Amniotic stem cell (primary cell): ENCODE data around the gene FMO5.
"Not testable (repeated sequence)": the region's sequence is repeated elsewhere in the genome, so short reads cannot be mapped to it uniquely, and the experiment has no call there.

ENCODE experiments used
- DNase-seq: peaks from one replicate; lab custom pipeline; 2025; lab: John Stamatoyannopoulos, UW

The FMO5 gene

DNA sequence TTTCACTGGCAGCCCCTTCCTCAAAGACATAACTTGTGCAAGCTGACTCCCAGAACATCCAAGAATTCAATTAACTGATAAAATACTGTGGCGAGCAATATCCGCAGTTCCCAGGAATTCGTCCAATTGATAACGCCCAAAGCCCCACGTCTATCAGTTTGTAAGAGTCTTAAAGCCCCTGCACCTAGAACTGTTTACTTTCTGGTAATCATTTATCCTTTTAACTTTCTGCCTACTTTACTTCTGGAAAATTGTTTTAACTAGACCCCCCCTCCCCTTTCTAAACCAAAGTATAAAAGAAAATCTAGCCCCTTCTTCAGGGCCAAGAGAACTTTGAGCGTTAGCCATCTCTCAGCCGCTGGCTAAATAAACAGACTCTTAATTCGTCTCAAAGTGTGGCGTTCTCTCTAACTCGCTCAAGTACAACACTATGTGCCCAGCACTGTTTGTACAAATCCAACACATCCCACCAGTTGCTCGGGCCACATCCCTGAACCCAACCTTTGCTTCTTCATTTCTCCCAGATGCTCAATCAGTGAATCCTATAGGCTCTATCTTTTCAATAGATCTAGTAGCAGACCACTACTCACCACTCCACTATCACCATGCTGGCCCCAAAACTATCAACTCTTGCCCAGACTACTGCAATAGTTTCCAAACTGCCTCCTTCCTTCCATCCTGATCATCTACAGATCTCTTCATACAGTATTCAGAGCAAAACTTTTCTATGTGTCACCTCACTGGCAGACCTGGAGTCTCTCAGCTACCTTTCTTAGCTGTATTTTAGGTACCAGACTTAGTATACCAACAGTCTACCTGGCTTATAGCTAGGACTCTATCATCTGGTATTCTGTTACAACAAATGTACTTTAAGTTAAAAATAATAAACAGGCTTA is 14.0 kb upstream of the FMO5 start:
- DNase-seq: no peak

DNA sequence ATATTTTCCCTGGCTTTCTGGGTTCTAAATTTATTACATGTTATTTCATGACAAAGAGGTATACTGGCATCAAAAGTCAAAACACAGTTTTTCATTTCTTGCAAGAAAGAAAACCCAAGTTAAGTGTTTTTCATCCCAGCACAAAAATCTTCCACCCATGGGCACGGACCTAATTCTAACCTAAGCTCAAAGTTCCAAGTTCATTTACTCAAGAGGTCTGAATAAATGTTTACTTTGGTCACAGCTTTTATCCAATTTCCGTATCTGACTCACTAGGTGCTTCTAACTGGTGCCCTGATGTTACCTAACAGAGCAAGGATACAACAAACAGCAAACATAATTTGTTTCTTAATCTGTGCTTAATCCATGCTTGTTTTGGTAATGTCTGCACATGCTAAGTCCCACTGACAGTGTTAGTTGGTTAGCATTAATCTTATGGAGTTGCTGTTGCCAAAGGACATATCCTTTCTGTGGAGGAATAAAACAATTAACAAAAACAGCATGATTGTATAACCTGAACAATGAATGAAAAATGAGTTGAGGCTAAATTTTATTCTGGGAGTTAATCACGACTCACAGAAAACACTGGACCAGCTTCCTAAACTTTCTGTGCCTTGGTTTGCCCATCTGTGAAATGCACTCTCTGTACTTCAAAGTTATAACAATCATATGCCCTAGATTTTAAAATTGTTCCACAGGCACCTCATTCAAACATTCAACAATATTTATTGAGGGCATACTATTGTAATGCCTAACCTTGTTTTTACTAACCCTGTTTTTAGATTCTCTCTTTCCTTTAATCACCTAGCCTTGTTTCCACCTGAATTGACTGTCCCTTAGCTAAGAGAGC is 13.1 kb upstream of the FMO5 start:
- no peak for DNase-seq

DNA sequence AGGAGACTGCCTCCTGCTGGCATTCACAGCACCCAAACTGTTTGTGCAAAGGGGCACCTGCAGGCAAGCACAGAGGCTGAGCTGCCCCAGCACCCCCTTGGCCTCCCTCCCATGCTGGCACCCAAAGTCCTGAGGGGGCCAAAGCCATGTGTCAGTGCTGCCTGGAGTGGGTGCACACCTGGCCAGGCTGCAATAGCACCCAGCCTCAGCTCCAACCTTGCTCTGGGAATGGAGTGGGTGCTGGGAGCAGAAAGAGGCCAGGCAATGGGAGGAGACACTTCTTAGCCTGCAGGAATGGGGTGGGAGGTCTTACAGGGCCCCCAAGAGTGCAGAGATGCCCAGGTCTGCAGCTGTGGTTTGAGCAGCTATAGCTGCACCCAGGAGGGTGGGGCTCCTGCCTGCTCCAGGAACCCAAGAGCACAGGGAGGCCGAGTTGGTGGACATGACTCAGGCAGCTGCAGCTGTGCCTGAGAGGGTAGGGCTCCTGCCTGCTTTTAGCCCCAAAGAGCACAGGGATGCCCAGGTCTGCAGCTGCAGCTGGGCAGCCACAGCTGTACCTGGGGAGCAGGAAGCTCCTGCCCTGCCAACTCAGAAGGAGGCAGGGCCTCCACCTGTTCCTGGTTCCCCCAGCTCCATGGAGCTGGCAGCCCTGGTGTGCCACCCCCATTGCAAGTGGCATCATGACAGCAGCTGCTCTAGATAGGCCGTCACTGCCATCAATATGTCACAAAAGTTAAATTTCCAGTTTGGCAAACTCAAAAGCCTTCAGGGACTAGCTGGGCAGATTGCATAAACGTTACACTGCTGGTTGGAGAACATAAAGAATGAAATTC is 12.0 kb upstream of the FMO5 start:
- DNase-seq: no peak

DNA sequence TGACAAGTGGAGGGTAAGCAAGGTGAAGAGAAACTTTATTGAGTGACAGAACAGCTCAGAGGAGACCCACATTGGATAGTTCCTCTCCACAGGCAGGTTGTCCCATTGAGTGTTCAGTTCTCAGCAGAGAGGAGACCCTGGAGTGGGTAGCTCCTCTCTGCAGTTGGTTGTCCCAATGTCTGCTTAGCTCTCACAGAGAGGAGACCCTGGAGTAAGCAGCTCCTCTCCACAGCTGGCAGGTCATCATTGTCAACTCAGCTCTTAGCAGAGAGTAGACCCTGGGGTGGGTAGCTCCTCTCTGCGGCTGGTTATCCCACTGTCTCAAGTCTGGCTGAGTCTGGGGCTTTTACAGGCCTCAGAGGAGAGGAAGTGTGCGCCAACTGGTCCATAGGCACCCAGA is 11.3 kb upstream of the FMO5 start:
- DNase-seq: no peak

DNA sequence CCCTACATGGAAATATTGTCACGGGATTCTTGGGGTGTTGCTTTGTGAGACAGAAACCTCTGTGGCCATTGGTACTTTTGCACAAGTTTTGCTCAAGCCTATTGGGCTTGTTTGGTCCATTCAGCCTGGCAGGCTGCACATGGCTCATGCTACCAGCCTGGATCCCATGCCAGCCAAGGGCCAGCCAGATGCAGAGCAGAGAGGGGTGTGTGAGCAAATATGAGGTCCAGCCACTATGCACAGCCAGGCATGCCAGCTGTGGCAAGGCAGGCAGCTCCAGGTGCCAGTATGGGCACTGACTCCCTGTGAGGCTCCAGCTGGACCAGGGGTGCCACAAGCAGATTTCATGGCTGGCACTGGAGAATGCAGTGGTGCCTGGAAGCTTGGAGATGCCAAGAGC is 10.7 kb upstream of the FMO5 start:
- no peak for DNase-seq

DNA sequence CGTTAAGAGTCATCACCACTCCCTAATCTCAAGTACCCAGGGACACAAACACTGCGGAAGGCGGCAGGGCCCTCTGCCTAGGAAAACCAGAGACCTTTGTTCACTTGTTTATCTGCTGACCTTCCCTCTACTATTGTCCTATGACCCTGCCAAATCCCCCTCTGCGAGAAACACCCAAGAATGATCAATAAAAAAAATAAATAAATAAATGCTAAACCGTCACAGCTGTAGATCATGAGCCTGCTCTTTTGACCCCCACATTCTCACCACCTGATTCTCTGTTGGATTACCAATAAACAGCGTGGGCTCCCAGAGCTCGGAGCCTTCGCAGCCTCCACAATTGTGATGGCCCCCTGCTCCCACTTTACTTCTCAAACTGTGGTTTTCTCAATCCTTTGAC is 8.8 kb upstream of the FMO5 start:
- DNase-seq: not testable (repeated sequence)

DNA sequence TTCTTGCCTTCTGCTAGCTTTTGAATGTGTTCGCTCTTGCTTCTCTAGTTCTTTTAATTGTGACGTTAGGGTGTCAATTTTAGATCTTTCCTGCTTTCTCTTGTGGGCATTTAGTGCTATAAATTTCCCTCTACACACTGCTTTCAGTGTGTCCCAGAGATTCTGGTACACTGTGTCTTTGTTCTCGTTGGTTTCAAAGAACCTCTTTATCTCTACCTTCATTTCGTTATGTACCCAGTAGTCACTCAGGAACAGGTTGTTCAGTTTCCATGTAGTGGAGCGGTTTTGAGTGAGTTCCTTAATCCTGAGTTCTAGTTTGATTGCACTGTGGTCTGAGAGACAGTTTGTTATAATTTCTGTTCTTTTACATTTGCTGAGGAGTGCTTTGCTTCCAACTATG is 5.9 kb upstream of the FMO5 start:
- DNase-seq: not testable (repeated sequence)

DNA sequence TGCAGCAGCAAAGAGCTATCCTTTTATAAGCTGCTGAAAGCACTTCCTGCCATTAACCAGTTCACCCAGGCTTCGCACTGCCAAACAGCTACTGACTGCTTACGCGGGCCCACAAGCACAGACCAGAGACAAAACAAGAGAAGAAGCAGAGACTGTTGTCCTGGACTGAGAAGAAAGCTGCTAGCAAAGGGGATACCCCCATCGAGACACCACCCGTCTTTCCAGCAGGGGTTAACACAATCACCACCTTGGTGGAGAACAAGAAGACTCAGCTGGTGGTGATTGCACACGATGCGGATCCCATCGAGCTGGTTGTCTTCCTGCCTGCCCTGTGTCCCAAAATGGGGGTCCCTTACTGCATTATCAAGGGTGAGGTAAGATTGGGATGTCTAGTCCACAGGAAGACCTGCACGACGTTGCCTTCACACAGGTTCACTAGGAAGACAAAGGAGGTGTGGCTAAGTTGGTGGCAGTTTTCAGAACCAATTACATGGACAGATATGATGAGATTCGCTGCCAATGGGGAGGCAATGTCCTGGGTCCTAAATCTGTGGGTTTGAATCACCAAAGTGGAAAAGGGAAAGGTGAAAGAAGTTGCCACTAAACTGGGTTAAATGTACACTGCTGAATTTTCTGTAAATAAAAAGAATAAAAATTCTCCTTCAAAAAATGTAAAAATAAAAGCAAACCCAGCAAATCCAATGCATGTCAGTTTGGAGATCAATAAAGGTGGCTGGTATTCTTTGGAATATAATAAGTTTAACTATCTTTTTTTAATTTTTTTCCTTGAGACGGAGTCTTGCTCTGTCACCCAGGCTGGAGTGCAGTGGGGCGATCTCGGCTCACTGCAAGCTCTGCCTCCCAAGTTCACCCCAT is 1.2 kb downstream of the FMO5 start:
- no peak for DNase-seq

DNA sequence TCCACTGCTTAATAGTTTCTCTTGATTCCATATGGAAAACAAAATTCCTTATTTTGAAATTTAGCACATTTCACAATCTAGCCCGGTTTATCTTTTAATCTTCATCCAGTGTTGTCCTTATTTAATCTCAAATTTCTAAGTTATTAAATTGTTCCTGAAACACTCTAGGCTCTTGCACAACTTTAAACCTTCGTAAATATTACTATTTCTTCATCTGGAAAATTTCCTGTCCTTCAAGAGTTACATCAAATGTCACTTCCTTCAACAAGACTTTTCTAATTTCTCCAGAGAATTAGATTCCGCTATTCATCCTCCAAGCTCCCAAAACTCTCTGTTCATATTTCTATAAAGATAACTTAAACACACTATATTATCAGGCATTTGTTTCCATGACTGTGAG is 6.5 kb downstream of the FMO5 start:
- no peak for DNase-seq

DNA sequence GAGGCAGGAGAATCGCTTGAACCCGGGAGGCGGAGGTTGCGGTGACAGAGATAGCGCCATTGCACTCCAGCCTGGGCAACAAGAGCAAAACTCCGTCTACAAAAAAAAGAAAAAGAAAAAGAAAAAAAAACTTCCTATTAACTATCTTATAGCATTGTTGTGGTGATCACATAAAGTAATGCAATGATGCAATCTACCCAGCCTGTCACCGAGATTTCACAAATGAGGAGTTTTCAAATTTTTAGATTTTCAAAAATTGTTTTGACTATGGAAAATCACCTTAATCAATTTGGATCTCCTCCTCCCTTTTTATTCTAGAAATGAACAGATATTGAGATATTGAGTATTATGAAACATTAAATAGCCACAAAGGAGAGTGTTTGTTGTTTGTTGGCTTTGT is 8.0 kb downstream of the FMO5 start:
- DNase-seq: no peak

DNA sequence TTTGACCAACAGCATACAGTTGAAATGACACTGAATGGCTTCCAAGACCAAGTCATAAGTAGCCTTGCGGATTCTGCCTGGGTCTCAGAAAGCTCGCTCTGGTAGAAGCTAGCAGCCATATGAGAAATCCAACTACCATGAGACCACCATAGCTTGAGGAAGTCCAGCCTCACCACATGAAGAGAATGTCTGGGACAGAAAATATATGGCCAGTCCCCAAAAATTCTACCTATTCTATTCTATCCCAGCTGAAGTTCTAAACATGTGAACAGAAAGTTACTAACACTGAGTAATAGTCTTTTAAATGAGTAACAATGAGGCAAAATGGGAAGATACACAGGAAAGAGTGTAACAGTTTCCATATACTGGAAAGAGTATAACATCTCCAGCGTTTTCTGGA is 9.0 kb downstream of the FMO5 start:
- no peak for DNase-seq

DNA sequence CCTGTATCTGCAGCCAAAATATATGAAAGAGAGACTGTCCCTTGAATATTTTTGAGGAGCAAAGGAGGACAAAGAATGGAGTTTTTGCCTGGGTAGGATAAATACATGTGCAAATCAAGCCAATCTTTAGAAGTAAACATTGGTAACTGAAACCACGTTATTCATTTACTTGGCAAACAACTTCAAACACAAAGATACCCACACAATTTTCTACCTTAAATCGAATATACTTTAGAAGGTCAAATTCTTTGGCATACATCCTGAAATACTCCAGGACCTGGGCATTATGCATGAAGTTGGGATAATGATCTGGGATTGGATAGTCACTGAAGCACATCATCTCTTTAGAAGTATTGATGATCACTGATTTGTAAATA is 9.6 kb downstream of the FMO5 start:
- DNase-seq: no peak

DNA sequence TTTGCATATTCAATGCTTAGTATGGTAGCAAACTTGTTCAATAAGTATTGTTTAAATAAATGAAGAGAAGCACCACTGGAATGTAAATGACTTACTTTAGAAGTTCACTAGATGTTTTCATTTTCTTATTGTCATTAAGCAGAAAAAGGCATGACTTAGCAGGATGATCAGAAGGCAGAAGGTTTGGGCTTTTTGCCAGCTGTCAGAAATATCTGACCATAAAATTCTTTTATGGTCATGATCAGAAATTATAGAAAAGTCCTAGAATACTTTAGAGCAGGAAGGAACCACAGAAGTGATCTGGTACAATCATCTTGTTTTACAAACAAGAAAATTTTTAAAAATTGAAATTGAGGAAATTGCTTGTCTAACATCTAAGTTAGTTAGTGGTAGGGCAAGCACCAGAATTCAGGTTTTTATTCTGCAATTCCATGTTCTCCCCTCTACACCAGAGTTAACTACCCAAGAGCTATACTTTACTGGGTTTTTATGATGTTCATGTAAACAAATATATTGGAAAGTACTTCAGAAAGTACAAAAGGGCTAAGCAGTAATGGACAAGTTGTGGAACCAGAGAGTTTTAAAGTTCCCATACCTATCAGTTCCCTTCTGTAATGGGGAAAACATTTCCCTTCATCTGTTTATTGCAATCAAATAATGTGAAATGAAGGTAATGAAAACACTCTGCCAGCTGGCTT is 10.1 kb downstream of the FMO5 start:
- no peak for DNase-seq

DNA sequence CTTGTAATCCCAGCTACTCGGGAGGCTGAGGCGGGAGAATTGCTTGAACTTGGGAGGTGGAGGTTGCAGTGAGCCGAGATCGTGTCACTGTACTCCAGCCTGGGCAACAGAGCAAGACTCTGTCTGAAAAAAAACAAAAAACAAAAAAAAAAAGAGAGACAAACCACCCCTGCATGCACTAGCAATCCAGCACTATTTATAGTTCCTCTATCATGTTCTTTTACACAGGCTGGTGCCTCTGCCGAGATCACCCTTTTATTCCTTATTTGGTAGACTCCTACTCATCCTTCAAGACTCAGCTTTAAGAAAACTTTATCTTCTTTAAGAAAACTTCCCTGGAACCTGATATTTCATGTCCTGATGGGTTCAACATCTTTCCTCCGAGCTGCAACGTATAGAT is 10.8 kb downstream of the FMO5 start:
- DNase-seq: no peak

DNA sequence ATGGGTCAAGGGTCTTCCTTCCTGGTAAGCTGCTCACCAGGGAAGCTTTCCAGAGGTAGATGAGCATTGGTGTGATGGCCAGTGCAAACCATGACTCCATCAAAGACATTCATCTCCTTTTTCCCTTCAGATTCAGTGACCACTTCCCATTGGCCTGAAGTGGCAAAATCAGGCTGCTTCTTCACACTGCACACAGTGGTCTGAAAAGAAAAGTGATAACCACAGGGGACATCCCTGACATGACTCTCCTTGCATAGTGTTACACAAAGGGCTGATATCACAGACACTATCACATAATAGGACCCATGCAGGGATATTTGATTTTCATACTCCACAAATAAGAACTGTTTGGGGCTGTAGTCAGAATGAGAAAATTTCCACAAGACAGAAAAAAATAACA is 11.9 kb downstream of the FMO5 start:
- DNase-seq: no peak

DNA sequence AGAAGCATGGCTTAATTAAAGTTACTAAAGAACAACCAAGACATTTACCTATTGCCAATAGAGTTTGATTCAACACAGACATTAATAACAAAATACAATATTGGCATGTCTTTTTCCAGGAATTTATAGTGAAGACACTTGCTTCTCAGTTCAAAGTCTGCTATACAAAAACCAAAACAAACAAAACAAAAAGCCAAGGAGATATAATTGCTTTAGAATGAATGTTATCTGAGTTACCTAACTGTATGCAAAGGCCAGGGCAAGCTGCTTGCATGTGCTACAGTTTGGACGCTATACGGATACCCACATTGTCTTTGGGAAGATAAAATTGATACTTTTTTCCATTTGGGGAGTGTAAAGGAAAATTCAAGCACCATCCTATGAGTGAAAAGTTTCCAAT is 13.6 kb downstream of the FMO5 start:
- DNase-seq: no peak

DNA sequence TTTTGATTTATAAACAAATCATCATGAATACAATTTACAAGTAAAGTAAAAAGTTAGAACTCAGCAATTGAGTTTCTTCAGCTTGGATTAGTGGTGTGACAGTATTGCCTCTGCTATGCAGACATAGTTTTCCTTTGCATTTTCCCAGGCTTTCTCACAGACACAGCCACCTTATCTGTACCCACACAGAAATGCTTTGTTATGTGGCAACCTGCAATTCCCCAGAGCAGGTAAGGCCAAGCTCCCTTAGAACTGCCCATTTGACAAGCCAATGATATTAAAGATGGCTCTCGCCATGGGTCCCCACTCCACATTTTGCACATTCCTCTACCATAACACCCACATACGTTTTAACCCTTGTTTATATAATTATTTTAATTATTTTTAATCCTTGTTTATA is 14.2 kb downstream of the FMO5 start:
- no peak for DNase-seq

DNA sequence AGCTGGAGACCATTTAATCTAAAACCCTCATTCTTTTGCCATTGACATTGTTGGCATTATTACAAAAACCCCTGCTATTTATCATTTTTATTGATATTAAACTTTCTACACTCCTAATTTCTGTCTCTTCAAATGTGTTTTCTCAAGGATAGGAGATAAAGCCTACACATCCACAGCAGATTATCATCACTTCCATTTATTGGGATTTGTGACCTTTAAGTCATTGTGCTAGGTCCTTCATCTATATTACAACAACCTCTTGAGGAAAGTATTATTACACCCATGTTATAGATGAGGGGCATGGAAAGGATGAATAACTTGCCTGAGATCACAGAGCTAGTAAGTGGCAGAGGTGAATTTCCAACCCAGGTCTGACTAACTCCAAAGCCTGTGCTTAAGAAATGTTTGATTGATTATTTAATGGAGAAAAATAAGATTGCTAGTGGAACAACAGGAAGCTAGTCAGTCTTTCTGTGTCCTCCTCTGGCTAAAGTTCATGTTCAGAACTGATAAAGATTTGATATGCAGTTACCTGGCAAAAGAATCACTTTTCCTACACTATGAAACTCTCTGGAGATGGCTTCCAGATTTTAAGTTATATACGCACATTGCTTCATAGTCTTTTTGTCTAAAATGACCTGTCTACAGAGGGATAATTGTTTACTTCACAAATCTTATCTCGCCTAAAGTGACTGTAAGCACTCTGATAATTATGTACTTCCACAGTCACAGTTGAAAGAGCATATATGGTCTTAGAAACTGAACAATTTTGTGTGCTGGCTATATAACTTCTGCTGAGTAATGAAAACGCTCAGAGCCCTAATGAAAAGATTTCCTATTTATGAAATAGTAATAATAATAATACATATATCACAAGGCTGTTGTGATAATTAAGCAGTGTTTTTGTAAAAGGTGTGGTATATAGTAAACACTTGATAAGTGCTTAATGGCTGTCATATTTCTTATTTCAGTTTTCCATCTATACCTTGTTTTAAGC is 15.0 kb downstream of the FMO5 start:
- no peak for DNase-seq

DNA sequence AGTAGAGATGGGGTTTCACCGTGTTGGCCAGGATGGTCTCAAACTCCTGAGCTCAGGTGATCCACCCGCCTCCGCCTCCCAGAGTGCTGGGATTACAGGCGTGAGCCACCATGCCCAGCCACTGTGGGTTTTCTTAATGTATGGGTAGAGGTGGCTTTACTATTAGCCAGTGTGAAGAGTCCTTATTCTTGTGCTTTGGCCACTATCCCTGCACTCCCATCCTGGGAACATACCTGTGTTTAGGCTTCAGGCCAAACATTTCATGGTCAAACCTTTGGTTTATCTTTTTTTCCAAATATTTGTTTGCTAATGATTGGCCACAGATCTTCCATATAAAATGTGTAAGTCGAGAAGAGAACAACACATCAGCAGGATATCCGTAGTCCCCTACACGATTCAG is 16.5 kb downstream of the FMO5 start:
- DNase-seq: no peak

DNA sequence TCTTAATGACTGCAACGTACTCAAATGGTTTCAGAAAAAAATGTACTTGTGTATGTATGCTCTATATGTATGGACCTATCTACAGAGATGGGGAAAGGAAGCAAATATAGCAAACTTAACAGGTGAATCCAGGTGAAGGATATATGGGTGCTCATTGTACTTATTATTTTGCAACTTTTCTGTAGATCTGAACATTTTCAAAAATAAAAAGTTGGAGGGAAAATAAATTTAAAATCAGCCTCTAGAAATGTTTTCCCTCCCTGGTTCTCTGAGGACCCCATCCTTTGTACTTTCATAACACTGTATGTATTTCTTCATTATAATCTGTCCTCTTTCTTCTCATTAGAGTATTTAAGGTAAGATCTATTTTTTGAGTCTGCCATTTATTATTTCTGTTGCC is 17.9 kb downstream of the FMO5 start:
- no peak for DNase-seq
